Sigmoid colon (tissue), 4 donors: Measurements from ENCODE around the gene RAVER2.

Experiments
- CTCF ChIP-seq, 4 experiments: fragments of 450-650 bp in 3 of 4; fragments of 200-600 bp in 1 of 4; IDR thresholded peaks; one replicate each; pipeline ENCODE4 v1.5.1; 2016 to 2019; ENCODE audit warnings: antibody characterized with exemption in 4 of 4, mild to moderate bottlenecking in 3 of 4, moderate library complexity in 2 of 4
- EP300 ChIP-seq, 4 donors: sonication (generic); formaldehyde crosslinking; IDR thresholded peaks; one replicate each; pipeline ENCODE4 v1.6.1; 2017; ENCODE audit warnings: antibody characterized with exemption in 4 of 4
- POLR2A ChIP-seq, 2 donors: fragments of 450-650 bp; IDR thresholded peaks; one replicate each; pipeline ENCODE4 v1.6.1; 2016; ENCODE audit warnings: antibody characterized with exemption in 2 of 2, mild to moderate bottlenecking in 2 of 2, moderate library complexity in 2 of 2
- POLR2AphosphoS5 ChIP-seq, 4 donors: sonication (generic); formaldehyde crosslinking; IDR thresholded peaks; one replicate each; pipeline ENCODE4 v1.6.1; 2017; ENCODE audit warnings: antibody characterized with exemption in 4 of 4

GRCh38 chr1:64745986-64746940, 1.4 kb downstream of the RAVER2 start:
- TF ChIP-seq CTCF (IDR thresholded peaks at IDR 0.05) (no peak), POLR2A (IDR thresholded peaks at IDR 0.05) (no peak), POLR2AphosphoS5 (IDR thresholded peaks at IDR 0.05) (peak in 1 of 4 donors; percentile 46), EP300 (IDR thresholded peaks at IDR 0.05) (no peak)
